ENCODE results near the gene PRKCE. TPM values are rescaled to one million over a fixed set of nuclear protein-coding genes. Genes with fewer than 3 reads are reported as not detected.

Gene PRKCE
- total RNA-seq, 4 donors from 2014 or later: 10.9 to 19.6 (median 14.9) TPM

- TF ChIP-seq CTCF (IDR thresholded peaks at IDR 0.05; ENCODE audit: low read depth): no peak
Measured at GRCh38 chr2:45700407-45701013, 49.0 kb downstream of the PRKCE start.

DNA sequence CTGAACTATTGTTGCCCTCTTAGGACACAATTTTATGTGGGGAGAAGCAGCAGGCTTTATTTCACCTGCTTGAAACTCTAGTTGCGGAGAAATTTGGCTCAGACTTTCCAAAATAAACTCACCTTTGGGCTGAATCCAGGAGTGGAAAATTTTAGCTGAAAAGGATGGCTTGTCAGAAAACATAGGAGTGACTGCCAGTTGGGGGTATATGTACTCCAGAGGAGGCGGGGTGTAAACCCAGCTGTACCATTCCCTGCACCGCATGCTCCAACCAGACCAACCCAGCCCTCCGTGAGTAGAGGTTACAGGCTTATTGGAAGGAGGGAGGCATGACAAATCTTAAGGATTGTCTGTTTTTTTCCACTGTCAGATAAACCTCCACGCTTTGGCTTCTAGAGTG, 53.8 kb downstream of the PRKCE start:
- TF ChIP-seq CTCF (IDR thresholded peaks at IDR 0.05; ENCODE audit: low read depth): no peak

DNA sequence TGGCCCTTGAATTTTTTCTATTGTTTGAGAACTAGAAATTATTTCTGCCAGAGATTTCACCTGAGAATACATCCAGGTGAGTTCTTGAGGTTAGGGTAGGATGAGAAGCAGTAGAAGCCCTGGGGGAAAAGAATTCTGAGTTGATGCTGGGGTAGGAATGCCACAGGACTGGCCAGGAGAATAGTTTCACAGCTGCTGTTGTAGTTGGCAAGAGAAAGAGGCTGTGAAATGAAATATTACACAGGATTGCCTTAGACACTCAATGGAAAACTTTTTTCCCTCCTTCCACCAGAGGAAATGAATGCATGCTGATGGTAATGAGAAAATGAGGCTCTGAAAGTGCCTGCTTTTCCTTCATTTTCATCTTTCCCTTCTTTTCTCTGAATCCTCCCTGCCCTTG, 54.6 kb downstream of the PRKCE start:
- no peak for TF ChIP-seq CTCF (IDR thresholded peaks at IDR 0.05; ENCODE audit: low read depth)

DNA sequence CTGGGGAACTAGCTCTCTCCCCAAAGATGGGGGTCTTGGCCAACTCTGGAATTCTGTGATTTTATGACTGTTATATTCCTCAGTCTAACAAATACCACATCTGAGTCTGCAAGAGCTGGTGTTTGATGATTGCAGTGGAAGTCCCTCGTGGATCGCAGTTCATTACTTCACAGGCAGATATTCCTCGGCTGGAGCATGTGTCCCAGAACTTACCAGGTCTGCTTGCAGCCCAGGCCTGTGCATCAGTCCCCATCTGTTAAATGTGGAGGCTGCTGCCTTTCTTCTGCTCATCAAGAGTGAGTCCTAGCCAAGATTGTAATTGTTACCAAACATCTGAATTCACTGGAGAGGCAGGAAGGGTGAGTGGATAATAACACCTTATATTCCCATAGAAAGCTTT, 55.5 kb downstream of the PRKCE start:
- no peak for TF ChIP-seq CTCF (IDR thresholded peaks at IDR 0.05; ENCODE audit: low read depth)

- no peak for TF ChIP-seq CTCF (IDR thresholded peaks at IDR 0.05; ENCODE audit: low read depth)
Measured at GRCh38 chr2:45707661-45708060, 56.2 kb downstream of the PRKCE start.

DNA sequence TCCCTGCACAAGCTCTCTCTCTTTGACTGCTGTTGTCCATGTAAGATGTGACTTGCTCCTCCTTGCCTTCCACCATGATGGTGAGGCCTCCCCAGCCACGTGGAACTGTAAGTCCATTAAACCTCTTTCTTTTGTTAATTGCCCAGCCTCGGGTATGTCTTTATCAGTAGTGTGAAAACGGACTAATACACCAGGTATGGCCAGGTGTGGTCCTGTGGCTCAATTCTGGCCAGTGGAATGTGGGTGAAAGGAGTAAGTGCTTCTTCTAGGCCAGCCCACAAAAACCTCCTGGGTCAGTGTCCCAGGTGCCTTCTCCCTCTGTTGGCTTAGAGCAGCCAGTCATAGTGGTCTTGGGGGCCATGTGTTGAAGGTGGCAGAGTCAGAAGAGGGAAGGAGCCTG, 57.0 kb downstream of the PRKCE start:
- no peak for TF ChIP-seq CTCF (IDR thresholded peaks at IDR 0.05; ENCODE audit: low read depth)

DNA sequence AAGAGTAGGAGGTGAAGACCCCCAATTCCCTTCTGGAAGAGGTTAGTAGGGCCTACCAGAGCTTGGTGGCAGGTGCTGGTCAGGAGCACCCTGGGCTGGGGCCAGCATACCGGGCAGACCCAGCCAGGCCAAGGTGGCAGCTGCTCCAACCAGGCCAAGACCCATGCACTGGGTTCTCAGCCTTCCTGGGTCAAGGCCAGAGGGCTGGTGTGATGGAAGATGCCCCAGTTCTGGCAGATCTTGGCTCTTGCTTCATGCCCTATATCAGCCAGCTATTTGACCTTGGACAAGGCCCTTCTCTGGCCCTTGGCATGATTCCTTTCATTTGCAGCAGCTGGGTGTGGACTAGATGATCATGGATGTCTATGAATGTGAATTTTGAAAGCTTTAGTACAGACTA, 57.7 kb downstream of the PRKCE start:
- TF ChIP-seq CTCF (IDR thresholded peaks at IDR 0.05; ENCODE audit: low read depth): no peak
